Right lobe of liver (tissue), 6 donors: ENCODE results near the gene BORCS5. TPM values are rescaled to one million over a fixed set of nuclear protein-coding genes. Genes with fewer than 3 reads are reported as not detected.
A peak's percentile ranks its signal among the peaks of the same experiment; 100 is the strongest.

Experiments used
- ATAC-seq, 4 donors: fragments of 200-7000 bp; cut with Tn5 transposase; one replicate each; pipeline ENCODE4 v1.9.1; 2020; ENCODE audit warnings: mild to moderate bottlenecking in 4 of 4, moderate library complexity in 4 of 4
- DNase-seq, 3 donors: peaks; one replicate each; pipeline ENCODE4 v3.0.0-alpha.2; 2020
- H3K27ac ChIP-seq, 3 donors: fragments of 200-600 bp; one replicate each; pipeline ENCODE4 v1.8.0; 2022
- H3K27me3 ChIP-seq, 2 donors: fragments of 200-600 bp; one replicate each; pipeline ENCODE4 v1.8.0; 2022
- H3K36me3 ChIP-seq, 4 donors: fragments of 200-600 bp; sonication (generic) in 1 of 4; one replicate each; pipeline versions ENCODE4 v1.5.1 to v1.8.0; 2017 to 2022; ENCODE audit warnings: control low read depth in 1 of 4
- H3K4me1 ChIP-seq, 4 donors: fragments of 200-600 bp; sonication (generic) in 1 of 4; one replicate each; pipeline versions ENCODE4 v1.5.1 to v1.8.0; 2017 to 2022; ENCODE audit warnings: control low read depth in 1 of 4
- H3K4me3 ChIP-seq, 3 donors: fragments of 200-600 bp; one replicate each; pipeline ENCODE4 v1.8.0; 2022
- H3K9me3 ChIP-seq, 4 donors: fragments of 200-600 bp; sonication (generic) in 1 of 4; one replicate each; pipeline versions ENCODE4 v1.5.1 to v1.8.0; 2017 to 2022; ENCODE audit warnings: control low read depth in 1 of 4
- POLR2A ChIP-seq: fragments of 450-650 bp; IDR thresholded peaks from one replicate; pipeline ENCODE4 v1.6.1; 2017; ENCODE audit warnings: antibody characterized with exemption, mild to moderate bottlenecking
- WGBS: methylation state at CpG from one replicate; pipeline ENCODE4 v1.1.6; 2018; ENCODE audit warnings: low coverage, low lambda C conversion rate; ENCODE audit not compliant: insufficient coverage; ENCODE audit errors: missing lambda C conversion rate; 5-methylcytosine and 5-hydroxymethylcytosine counted together
- intact Hi-C, 2 donors: fragments of 100-400 bp; cut with DNase I; formaldehyde crosslinking; loops; one replicate each; pipeline versions ENCODE4 v1.11.2 to v1.14.1; 2022
- total RNA-seq, 6 experiments: library from RNA; depleted of rRNA in 2 of 6; stranded (reverse); fragments of >200 nt in 2 of 6; fragmentation: NEBNext Ultra II Directional in 3 of 6; extraction: Animal tissue kit (Norgen Biotek cat#: 25700) in 3 of 6; gene quantifications; one replicate each; pipeline versions ENCODE4 v1.1.0 to v1.2.4, GENCODE V29; 2016 to 2023
- TF ChIP-seq, protein P1 (sequence below), 4 donors: fragments of 200-600 bp in 3 of 4; fragments of 450-650 bp in 1 of 4; IDR thresholded peaks; one replicate each; pipeline versions ENCODE4 v1.5.1 to v1.8.0; 2016 to 2022; ENCODE audit warnings: antibody characterized with exemption in 4 of 4, mild to moderate bottlenecking in 2 of 4
- donor health status: DM: no; HTN: yes; CAD: no.
- donor health status: DM: no; HTN: no; CAD: no.
- donor health status: DM: no; HTN: no; CAD: no.
- donor health status: DM: no; HTN: yes; CAD: no.
- donor health status: DM: no; HTN: yes; CAD: no.

Gene BORCS5
- total RNA-seq, 6 experiments from 2014 or later: 6.0 to 11.1 (median 8.0) TPM

DNA sequence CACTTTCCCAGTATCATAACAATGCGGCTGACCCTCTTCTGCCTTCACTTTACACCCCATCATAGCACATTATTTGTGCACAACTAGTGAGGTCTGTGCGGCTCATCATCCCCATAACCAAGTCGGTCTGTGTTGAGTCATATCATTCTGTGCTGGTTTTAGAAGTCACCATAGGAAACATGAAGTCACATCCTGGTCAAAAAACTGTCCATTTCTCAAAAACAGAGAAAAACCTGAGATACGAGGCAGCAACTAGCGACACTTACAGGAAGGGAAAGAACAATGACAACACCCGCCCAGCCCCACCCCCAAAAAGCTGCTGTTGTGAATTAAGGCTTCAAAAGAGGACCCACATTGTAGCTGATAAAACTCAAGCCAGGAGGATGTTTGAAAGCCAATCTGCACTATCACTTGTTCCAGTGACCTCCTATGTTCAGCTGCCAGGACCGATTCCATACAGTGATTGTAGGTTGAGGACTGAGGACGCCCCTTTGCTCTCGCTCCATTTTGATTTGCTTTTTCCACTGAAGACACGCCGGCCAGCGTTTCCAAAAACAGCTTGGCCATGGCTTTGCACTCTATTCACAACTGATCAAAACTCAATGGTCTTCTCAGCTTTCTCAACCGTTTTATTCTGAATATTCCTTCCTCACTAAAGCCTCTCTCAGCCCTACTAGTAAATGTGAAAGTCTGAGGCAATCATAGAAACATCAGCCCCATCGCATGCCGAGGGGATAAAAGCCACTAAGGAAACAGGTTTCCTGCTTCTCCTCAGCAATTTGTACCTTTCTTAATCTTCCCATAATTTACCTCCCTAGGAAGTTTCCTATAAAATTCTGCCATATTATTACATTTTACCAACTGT lies 118.3 kb downstream of the BORCS5 start:
- no peak for DNase-seq
- H3K36me3 ChIP-seq: peaks cover 0 to 57% (median 16%) of the 10 kb centered on the region in 4 donors
- H3K27ac ChIP-seq: peak overlapping the region in 2 of 3 donors; percentile 4 to 24
- 64% methylated on average over 13 of the region's 15 CpGs for WGBS
- ATAC-seq: peak; percentile 28 to 58 (median 47)
- TF ChIP-seq, protein P1, sequence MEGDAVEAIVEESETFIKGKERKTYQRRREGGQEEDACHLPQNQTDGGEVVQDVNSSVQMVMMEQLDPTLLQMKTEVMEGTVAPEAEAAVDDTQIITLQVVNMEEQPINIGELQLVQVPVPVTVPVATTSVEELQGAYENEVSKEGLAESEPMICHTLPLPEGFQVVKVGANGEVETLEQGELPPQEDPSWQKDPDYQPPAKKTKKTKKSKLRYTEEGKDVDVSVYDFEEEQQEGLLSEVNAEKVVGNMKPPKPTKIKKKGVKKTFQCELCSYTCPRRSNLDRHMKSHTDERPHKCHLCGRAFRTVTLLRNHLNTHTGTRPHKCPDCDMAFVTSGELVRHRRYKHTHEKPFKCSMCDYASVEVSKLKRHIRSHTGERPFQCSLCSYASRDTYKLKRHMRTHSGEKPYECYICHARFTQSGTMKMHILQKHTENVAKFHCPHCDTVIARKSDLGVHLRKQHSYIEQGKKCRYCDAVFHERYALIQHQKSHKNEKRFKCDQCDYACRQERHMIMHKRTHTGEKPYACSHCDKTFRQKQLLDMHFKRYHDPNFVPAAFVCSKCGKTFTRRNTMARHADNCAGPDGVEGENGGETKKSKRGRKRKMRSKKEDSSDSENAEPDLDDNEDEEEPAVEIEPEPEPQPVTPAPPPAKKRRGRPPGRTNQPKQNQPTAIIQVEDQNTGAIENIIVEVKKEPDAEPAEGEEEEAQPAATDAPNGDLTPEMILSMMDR (IDR thresholded peaks at IDR 0.05): no peak
- no peak for TF ChIP-seq POLR2A
- H3K9me3 ChIP-seq: no peaks in the 10 kb centered on the region
- no peaks in the 10 kb centered on the region for H3K4me1 ChIP-seq
- H3K27me3 ChIP-seq: no peaks in the 10 kb centered on the region
- intact Hi-C loops: no loop called here
- no peak overlapping the region for H3K4me3 ChIP-seq

DNA sequence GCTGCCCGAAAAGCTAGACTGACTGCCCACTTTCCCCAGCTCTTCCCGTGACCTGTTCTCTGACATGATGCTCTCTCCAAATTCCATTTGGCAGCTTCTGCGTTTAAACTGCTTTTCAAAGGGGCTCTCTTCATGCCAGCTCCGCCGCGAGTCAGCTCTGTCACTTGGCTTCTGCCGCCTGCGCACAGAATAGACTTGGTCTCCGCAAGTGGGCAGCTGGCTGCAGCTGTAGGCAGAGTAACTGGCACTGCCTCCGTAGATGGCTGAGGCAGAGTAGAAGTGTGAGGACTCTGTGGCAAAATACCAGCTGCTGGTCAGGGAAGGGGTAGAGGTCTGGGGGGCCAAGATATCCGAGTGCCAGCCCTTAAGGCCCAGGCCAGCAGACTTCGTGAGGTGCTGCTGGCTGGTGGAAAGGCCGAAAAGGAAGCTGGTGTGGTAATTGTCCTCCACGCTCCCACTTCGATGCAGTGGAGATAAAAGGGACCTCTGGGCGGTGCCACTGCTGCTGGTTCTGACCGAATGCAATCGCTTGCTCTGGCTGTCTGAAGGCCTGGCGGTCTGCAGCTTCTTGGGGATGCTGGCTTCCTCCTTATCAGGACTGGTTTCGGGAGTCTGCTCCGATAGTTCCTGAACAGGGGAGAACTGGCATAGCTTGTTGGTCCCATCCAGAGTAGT lies 120.1 kb downstream of the BORCS5 start:
- Histone ChIP-seq H3K9me3 (no peaks in the 10 kb centered on the region), H3K27me3 (no peaks in the 10 kb centered on the region), H3K4me1 (no peaks in the 10 kb centered on the region), H3K36me3 (peaks cover 0 to 61% (median 17%) of the 10 kb centered on the region in 4 donors), H3K27ac (no peak overlapping the region), H3K4me3 (no peak overlapping the region)
- intact Hi-C loops: no loop called here
- 96% methylated on average over 17 of the region's 21 CpGs for WGBS
- no peak for DNase-seq
- peak in 3 of 4 donors; percentile 4 to 15 (median 5) for ATAC-seq
- TF ChIP-seq, protein P1 (IDR thresholded peaks at IDR 0.05): no peak
- no peak for TF ChIP-seq POLR2A

GRCh38 chr12:12477532-12477890 lies 120.6 kb downstream of the BORCS5 start:
- no peaks in the 10 kb centered on the region for H3K4me1 ChIP-seq
- 93% methylated on average over 9 of the region's 14 CpGs for WGBS
- peaks cover 0 to 61% (median 17%) of the 10 kb centered on the region in 4 donors for H3K36me3 ChIP-seq
- no peak for TF ChIP-seq POLR2A
- TF ChIP-seq, protein P1 (IDR thresholded peaks at IDR 0.05): no peak
- H3K27me3 ChIP-seq: no peaks in the 10 kb centered on the region
- no peak for DNase-seq
- ATAC-seq: peak in 3 of 4 donors; percentile 7 to 41 (median 13)
- intact Hi-C loops: no loop called here
- H3K9me3 ChIP-seq: no peaks in the 10 kb centered on the region
- H3K27ac ChIP-seq: no peak overlapping the region
- no peak overlapping the region for H3K4me3 ChIP-seq

GRCh38 chr12:12480074-12480473 lies 123.2 kb downstream of the BORCS5 start:
- no peaks in the 10 kb centered on the region for H3K9me3 ChIP-seq
- WGBS: 96% methylated on average over 5 of the region's 5 CpGs
- ATAC-seq (no peak), DNase-seq (no peak)
- H3K27me3 ChIP-seq: no peaks in the 10 kb centered on the region
- TF ChIP-seq, protein P1 (IDR thresholded peaks at IDR 0.05): no peak
- TF ChIP-seq POLR2A: no peak
- H3K36me3 ChIP-seq: peaks cover 0 to 59% (median 17%) of the 10 kb centered on the region in 4 donors
- no peaks in the 10 kb centered on the region for H3K4me1 ChIP-seq
- H3K4me3 ChIP-seq: no peak overlapping the region
- H3K27ac ChIP-seq: no peak overlapping the region
- intact Hi-C loops: no loop called here
